ENCODE measurements around the gene GALNTL6. TPM values are rescaled to one million over a fixed set of nuclear protein-coding genes. Genes with fewer than 3 reads are reported as not detected.
"Not testable (repeated sequence)": the region's sequence is repeated elsewhere in the genome, so short reads cannot be mapped to it uniquely, and the experiment has no call there.

The GALNTL6 gene
- total RNA-seq, 1 experiment from 2014 or later, result not detected

- DNase-seq (ENCODE audit: low spot score), result peak; percentile 43
Measured at GRCh38 chr4:173013232-173013930, 1200.2 kb downstream of the GALNTL6 start.

- DNase-seq (ENCODE audit: low spot score), result no peak
Measured at GRCh38 chr4:173014113-173014558, 1200.9 kb downstream of the GALNTL6 start.

- no peak for DNase-seq (ENCODE audit: low spot score)
Measured at GRCh38 chr4:173014836-173015235, 1201.6 kb downstream of the GALNTL6 start.

- no peak for DNase-seq (ENCODE audit: low spot score)
Measured at GRCh38 chr4:173017802-173018201, 1204.6 kb downstream of the GALNTL6 start.

GRCh38 chr4:173018446-173018845, 1205.2 kb downstream of the GALNTL6 start:
- no peak for DNase-seq (ENCODE audit: low spot score)

- no peak for DNase-seq (ENCODE audit: low spot score)
Measured at GRCh38 chr4:173019664-173020063, 1206.5 kb downstream of the GALNTL6 start.

GRCh38 chr4:173021746-173022573, 1208.8 kb downstream of the GALNTL6 start:
- DNase-seq (ENCODE audit: low spot score), result not testable (repeated sequence)

GRCh38 chr4:173024203-173024602, 1211.0 kb downstream of the GALNTL6 start:
- no peak for DNase-seq (ENCODE audit: low spot score)

GRCh38 chr4:173025131-173025530, 1211.9 kb downstream of the GALNTL6 start:
- peak; percentile 74 for DNase-seq (ENCODE audit: low spot score)

GRCh38 chr4:173037242-173037641, 1224.0 kb downstream of the GALNTL6 start:
- DNase-seq (ENCODE audit: low spot score), result no peak

GRCh38 chr4:173038192-173038896, 1225.1 kb downstream of the GALNTL6 start:
- peak; percentile 29 for DNase-seq (ENCODE audit: low spot score)

- DNase-seq (ENCODE audit: low spot score), result no peak
Measured at GRCh38 chr4:173039617-173040577, 1226.7 kb downstream of the GALNTL6 start.

- no peak for DNase-seq (ENCODE audit: low spot score)
Measured at GRCh38 chr4:173041482-173041881, 1228.3 kb downstream of the GALNTL6 start.

- not testable (repeated sequence) for DNase-seq (ENCODE audit: low spot score)
Measured at GRCh38 chr4:173042139-173042538, 1228.9 kb downstream of the GALNTL6 start.

- no peak for DNase-seq (ENCODE audit: low spot score)
Measured at GRCh38 chr4:173044340-173044739, 1231.1 kb downstream of the GALNTL6 start.

GRCh38 chr4:173045571-173045970, 1232.4 kb downstream of the GALNTL6 start:
- DNase-seq (ENCODE audit: low spot score), result no peak

GRCh38 chr4:173046144-173046543, 1232.9 kb downstream of the GALNTL6 start:
- no peak for DNase-seq (ENCODE audit: low spot score)

GRCh38 chr4:173046818-173047217, 1233.6 kb downstream of the GALNTL6 start:
- no peak for DNase-seq (ENCODE audit: low spot score)

GRCh38 chr4:173051232-173051631, 1238.0 kb downstream of the GALNTL6 start:
- DNase-seq (ENCODE audit: low spot score), result no peak

GRCh38 chr4:173051716-173052115, 1238.5 kb downstream of the GALNTL6 start:
- no peak for DNase-seq (ENCODE audit: low spot score)

- no peak for DNase-seq (ENCODE audit: low spot score)
Measured at GRCh38 chr4:173052439-173052838, 1239.2 kb downstream of the GALNTL6 start.
